WERI-Rb-1 (cell line): ENCODE data around the gene U2AF1L4.

Experiments
- DNase-seq: peaks from one replicate; pipeline ENCODE4 v3.0.0-alpha.2; 2020
- H3K27ac ChIP-seq: fragments of 250-450 bp; sonication (Bioruptor Pico); 2 replicates; pipeline ENCODE4 v1.5.1; 2020; ENCODE audit warnings: mild to moderate bottlenecking, moderate library complexity
- H3K27me3 ChIP-seq: fragments of 250-450 bp; sonication (Bioruptor Pico); 2 replicates; pipeline ENCODE4 v1.5.1; 2021; ENCODE audit warnings: mild to moderate bottlenecking, low read depth, moderate library complexity; ENCODE audit not compliant: insufficient read depth, severe bottlenecking
- H3K36me3 ChIP-seq: fragments of 250-450 bp; sonication (Bioruptor Pico); 2 replicates; pipeline ENCODE4 v1.5.1; 2020; ENCODE audit warnings: mild to moderate bottlenecking, moderate library complexity
- H3K4me3 ChIP-seq: 2 replicates; pipeline ENCODE4 v1.5.1; 2011; ENCODE audit warnings: low read depth, mild to moderate bottlenecking, control low read depth, low read length
- H3K9me3 ChIP-seq: fragments of 250-450 bp; sonication (Bioruptor Pico); 2 replicates; pipeline ENCODE4 v1.5.1; 2021; ENCODE audit warnings: mild to moderate bottlenecking, moderate library complexity; ENCODE audit not compliant: severe bottlenecking
- CTCF ChIP-seq: IDR thresholded peaks from 2 replicates; pipeline ENCODE4 v1.5.1; 2011; ENCODE audit warnings: low read depth, mild to moderate bottlenecking, control low read depth, inconsistent platforms, low read length

Gene U2AF1L4

GRCh38 chr19:35708391-35708790 is 36.8 kb downstream of the U2AF1L4 start:
- H3K4me3 ChIP-seq, result no peak overlapping the region
- no peak for DNase-seq
- H3K27me3 ChIP-seq, result no peaks in the 10 kb centered on the region
- no peak for TF ChIP-seq CTCF
- no peak overlapping the region for H3K27ac ChIP-seq
- no peaks in the 10 kb centered on the region for H3K9me3 ChIP-seq
- H3K36me3 ChIP-seq, result no peaks in the 10 kb centered on the region

GRCh38 chr19:35704218-35704617 is 41.0 kb downstream of the U2AF1L4 start, which contains the start of gene ZBTB32:
Gene ZBTB32 (plus strand): TSS chr19:35704558. CDS start chr19:35714627, 10,069 bp downstream.
- Histone ChIP-seq H3K27me3 (no peaks in the 10 kb centered on the region), H3K36me3 (no peaks in the 10 kb centered on the region), H3K4me3 (no peak within 1 kb of the TSS), H3K9me3 (no peaks in the 10 kb centered on the region), H3K27ac (no peak within 1 kb of the TSS)
- no peak for TF ChIP-seq CTCF
- no peak for DNase-seq

- peak overlapping the region; percentile 53 for H3K27ac ChIP-seq
- DNase-seq, result peak; percentile 86
- H3K9me3 ChIP-seq, result no peaks in the 10 kb centered on the region
- H3K27me3 ChIP-seq, result no peaks in the 10 kb centered on the region
- peak overlapping the region; percentile 65 for H3K4me3 ChIP-seq
- no peak for TF ChIP-seq CTCF
- no peaks in the 10 kb centered on the region for H3K36me3 ChIP-seq
Observed at GRCh38 chr19:35703343-35703742, 41.9 kb downstream of the U2AF1L4 start.

- H3K9me3 ChIP-seq, result no peaks in the 10 kb centered on the region
- H3K4me3 ChIP-seq, result peak overlapping the region; percentile 65
- H3K27ac ChIP-seq, result peak overlapping the region; percentile 54
- no peaks in the 10 kb centered on the region for H3K27me3 ChIP-seq
- TF ChIP-seq CTCF, result no peak
- no peaks in the 10 kb centered on the region for H3K36me3 ChIP-seq
- DNase-seq, result peak; percentile 98
Observed at GRCh38 chr19:35702223-35703012, 42.8 kb downstream of the U2AF1L4 start.

GRCh38 chr19:35696835-35697234 is 48.4 kb downstream of the U2AF1L4 start:
- Histone ChIP-seq H3K27ac (0 out of 2 replicates have a peak overlapping the region, but pooled peaks have one; percentile 18), H3K9me3 (peaks cover 2% of the 10 kb centered on the region), H3K36me3 (no peaks in the 10 kb centered on the region), H3K4me3 (no peak overlapping the region), H3K27me3 (no peaks in the 10 kb centered on the region)
- TF ChIP-seq CTCF, result no peak
- DNase-seq, result no peak

- TF ChIP-seq CTCF, result no peak
- H3K27ac ChIP-seq, result no peak overlapping the region
- no peaks in the 10 kb centered on the region for H3K36me3 ChIP-seq
- H3K27me3 ChIP-seq, result no peaks in the 10 kb centered on the region
- no peak for DNase-seq
- peaks cover 2% of the 10 kb centered on the region for H3K9me3 ChIP-seq
- no peak overlapping the region for H3K4me3 ChIP-seq
Observed at GRCh38 chr19:35695895-35696422, 49.3 kb downstream of the U2AF1L4 start.
